ENCODE data around the gene USH2A.

Gene USH2A

GRCh38 chr1:216205176-216205575 lies 218.1 kb downstream of the USH2A start:
- no peak for DNase-seq (ENCODE audit: extremely low read depth, low read depth)

GRCh38 chr1:216201946-216202345 lies 221.3 kb downstream of the USH2A start:
- TF ChIP-seq CTCF (IDR thresholded peaks at IDR 0.05; ENCODE audit: low read depth, low read length, missing control alignments) = no peak
- DNase-seq (ENCODE audit: extremely low read depth, low read depth) = no peak
- no peak overlapping the region for H3K4me3 ChIP-seq (replicated peaks; ENCODE audit: low read depth, low read length)

More at GRCh38 chr1:216205176-216205575, 218.1 kb downstream of the USH2A start:
- no peak for TF ChIP-seq CTCF (IDR thresholded peaks at IDR 0.05; ENCODE audit: low read depth, low read length, missing control alignments)
- H3K4me3 ChIP-seq (replicated peaks; ENCODE audit: low read depth, low read length) = no peak overlapping the region

GRCh38 chr1:216200941-216201340 lies 222.3 kb downstream of the USH2A start:
- TF ChIP-seq CTCF (IDR thresholded peaks at IDR 0.05; ENCODE audit: low read depth, low read length, missing control alignments) = no peak
- DNase-seq (ENCODE audit: extremely low read depth, low read depth) = no peak

GRCh38 chr1:216194721-216195120 lies 228.5 kb downstream of the USH2A start:
- no peak for DNase-seq (ENCODE audit: extremely low read depth, low read depth)
- TF ChIP-seq CTCF (IDR thresholded peaks at IDR 0.05; ENCODE audit: low read depth, low read length, missing control alignments) = no peak
- H3K4me3 ChIP-seq (replicated peaks; ENCODE audit: low read depth, low read length) = no peak overlapping the region

More at GRCh38 chr1:216200941-216201340, 222.3 kb downstream of the USH2A start:
- no peak overlapping the region for H3K4me3 ChIP-seq (replicated peaks; ENCODE audit: low read depth, low read length)

- no peak overlapping the region for H3K4me3 ChIP-seq (replicated peaks; ENCODE audit: low read depth, low read length)
- peak; percentile 19 for TF ChIP-seq CTCF (IDR thresholded peaks at IDR 0.05; ENCODE audit: low read depth, low read length, missing control alignments)
- DNase-seq (ENCODE audit: extremely low read depth, low read depth) = no peak
These were observed 229.3 kb downstream of the USH2A start for GRCh38 chr1:216193839-216194443.

- no peak for DNase-seq (ENCODE audit: extremely low read depth, low read depth)
- TF ChIP-seq CTCF (IDR thresholded peaks at IDR 0.05; ENCODE audit: low read depth, low read length, missing control alignments) = no peak
- no peak overlapping the region for H3K4me3 ChIP-seq (replicated peaks; ENCODE audit: low read depth, low read length)
These were observed 232.8 kb downstream of the USH2A start for GRCh38 chr1:216190438-216190837.

- H3K4me3 ChIP-seq (replicated peaks; ENCODE audit: low read depth, low read length) = no peak overlapping the region
- TF ChIP-seq CTCF (IDR thresholded peaks at IDR 0.05; ENCODE audit: low read depth, low read length, missing control alignments) = no peak
- no peak for DNase-seq (ENCODE audit: extremely low read depth, low read depth)
These were observed 236.4 kb downstream of the USH2A start for GRCh38 chr1:216186816-216187215.
